Right renal pelvis (tissue), 4 donors: ENCODE results near the gene APLNR. TPM values are rescaled to one million over a fixed set of nuclear protein-coding genes. Genes with fewer than 3 reads are reported as not detected.

Source experiments
- DNase-seq, 4 donors: peaks; one replicate each; pipeline ENCODE4 v3.0.0-alpha.2; 2013; ENCODE audit warnings: low read depth in 4 of 4, low spot score in 3 of 4, missing footprints in 1 of 4
- polyA plus RNA-seq, 4 donors: library from polyadenylated mRNA; unstranded; fragments of 120-200 nt; gene quantifications; one replicate each; pipeline ENCODE4 v1.2.1, GENCODE V29; 2013; ENCODE audit not compliant: insufficient read length in 4 of 4

Gene APLNR
- polyA plus RNA-seq, 4 donors = 93.9 to 111 (median 102) TPM

DNA sequence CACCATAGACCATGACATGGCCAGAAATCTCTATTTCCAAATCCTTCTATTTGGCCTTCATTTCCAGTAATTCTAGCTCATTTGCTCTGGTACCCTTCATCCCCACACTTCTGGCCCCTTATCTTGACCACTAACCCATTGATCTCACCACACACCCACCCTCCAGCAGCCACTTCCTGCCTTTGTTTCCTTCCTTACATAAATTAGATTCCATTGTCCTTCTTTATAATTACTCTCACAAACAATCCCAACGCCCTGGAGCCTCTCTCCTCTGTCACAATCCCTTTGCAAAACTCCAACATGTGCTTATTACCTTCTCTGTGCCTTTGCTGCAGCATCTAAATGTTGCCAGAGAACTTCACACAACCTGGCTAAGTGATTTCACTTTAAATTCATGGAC, 14.8 kb downstream of the APLNR start:
- no peak for DNase-seq

DNA sequence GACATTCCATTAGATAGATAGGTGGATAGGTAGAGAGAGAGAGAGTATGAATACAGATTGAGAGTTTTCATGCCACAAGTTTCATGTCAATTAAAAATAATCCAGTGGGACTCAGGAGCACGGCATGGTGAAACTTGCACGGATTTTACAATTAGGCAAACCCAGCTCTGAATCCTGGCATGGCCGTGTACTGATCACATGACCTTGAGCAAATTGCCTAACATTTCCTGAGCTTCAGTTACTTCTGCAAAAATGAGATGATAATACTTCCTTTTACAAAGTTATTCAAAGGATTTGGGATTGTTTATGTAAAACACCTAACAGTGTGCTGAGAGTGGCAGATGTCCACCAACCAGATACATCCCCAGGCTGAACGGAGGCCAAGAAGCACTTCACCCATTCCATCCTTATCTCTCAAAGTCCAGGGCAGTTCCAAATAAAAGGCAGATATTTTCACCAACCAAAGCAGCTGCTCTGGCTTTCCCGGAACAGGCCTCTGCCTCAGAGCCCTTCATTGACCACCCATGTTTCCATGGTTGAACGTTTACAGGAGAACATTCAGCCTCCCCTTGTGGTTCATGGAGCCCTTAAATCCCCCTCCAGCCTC, 17.9 kb downstream of the APLNR start:
- no peak for DNase-seq

DNA sequence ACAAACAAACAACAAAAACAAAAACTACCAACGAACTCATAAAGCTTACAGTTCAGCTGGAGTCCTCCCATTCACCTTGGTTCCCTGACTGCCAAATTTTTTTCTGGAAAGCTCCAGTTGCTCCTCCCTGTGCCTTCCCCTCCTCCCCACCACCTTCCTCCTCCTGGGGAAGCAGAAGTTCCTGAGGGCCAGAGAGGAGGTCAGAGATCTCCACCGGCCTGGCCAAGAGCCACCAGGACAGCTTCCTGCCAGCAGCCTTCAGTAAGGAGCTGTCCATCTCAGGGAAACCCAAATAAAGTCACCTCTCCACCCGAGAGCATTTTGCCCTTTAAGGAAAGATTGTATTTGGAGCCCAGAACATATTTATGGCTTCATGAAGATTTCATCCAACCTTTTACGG, 20.0 kb downstream of the APLNR start:
- no peak for DNase-seq

DNA sequence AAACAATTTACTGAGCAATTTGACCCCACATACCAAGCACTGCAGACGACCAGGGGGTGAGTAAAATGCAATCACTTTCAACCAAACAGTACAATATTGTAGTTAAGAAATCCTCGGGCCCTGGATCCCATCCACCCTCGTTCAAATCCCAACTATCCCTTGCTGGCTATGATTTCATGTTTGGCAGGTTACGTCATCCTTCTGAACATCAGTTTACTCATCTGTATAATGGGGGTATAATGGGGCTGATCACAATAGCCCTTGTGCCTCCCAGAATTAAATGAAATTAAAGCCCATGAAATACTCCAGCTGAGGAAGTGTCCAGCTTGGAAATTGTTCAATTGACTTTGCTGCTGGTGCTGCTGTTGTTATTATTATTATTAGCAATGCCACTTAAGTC, 20.6 kb downstream of the APLNR start:
- no peak for DNase-seq

DNA sequence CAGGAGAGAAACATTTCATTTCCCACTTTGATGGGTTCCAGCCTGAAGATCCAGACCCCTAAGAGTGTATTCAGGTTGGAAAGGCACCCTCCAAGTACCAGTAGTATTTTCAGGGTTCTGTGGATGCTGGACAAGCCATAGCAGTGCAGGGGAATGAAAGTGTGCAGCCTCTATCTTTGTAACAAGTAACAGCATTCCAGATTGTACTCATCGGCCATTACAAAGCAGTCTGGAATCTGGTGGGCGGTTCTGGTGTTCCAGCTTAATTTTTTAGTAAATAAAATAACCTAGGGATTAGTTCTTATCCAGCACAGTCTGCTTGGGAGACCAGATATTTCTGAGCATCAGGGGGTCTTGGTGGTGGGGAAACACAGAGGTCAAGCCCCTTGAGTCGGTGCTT, 22.6 kb downstream of the APLNR start:
- no peak for DNase-seq

DNA sequence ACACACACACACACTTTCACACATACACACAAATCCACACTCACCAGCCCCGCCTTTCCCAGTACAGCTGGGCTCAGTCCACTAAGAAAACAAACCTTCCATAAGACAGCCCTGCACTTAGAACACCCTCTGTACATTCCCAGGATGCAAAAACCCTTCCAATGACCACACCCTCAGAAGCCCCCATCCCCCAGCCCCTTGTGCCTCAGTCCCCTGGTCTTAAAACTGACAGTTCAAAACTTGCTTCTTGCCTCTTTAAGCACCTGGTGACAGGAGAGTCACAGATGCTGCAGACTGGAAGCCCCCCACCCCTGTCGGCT, 23.0 kb downstream of the APLNR start:
- no peak for DNase-seq

DNA sequence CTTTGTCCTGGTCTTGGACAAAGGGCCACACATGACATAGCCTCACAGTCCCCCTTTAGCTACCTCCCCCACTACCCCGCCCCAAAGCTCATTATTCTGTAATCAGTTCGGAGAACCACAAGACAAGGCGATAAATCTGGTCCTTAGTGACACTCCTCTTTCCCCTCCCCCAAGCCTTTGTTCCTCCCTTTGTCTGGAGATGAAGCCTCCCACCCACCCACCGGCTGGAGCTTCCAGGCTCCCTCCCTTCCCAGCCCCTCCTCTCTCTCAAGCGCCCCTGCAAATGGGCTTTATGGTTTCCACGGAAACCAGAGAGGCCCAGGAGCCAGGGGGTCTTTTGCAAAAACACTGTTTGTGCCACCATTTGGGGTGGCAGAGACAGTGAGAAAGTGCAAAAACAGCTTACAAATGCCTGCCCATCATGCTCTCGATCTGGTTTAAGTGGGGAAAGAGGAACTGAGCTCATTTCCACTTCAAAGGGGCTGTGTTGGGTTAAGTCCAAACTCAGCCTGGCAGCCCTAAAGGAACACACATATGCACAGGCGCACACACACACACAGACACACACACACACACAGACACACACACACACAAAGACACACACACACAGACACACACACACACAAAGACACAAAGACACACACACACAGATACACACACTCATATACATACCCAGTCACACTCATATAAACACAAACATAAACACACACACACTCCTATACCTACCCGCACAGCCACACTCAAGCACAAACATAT, 23.5 kb downstream of the APLNR start:
- DNase-seq = peak in 3 of 4 donors; percentile 58 to 63 (median 60)

DNA sequence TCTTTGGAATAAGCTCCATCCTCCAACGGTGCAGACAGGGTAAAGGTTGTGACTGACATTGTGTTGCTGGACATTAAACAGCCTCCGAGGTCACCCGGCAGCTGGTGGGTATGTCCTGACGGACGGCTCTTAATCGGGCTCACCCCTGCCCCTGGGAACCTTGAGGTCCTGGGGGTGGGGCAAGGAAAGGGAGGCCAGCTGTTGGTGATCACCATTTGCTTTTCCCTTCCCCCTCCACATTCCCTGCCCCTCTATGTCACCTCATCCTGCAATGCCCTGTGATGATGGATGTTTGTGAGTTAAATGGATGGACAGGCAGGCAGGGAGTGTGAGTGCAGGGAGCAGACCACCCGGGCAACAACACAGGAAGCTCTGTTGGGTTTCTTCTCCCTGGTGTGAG, 26.3 kb downstream of the APLNR start:
- no peak for DNase-seq

DNA sequence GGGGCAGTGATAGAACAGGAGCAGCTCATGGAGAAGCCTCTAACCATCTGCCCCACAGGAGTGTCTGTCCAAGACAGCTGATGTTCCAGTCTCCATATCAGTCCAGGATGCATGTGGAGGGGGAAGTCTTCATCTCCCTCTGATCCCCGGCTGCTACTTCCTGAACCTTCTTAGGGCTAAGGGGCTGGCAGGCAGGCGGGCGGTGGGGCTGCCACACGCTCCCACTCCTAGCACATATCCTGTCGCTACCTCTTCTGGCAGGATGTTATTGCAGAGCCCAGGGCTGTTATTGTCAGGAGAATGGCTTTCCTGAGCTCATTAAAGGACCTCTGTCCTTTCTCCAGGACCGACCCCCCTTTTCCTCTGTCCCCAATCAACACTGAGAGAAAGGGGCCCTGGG, 29.9 kb downstream of the APLNR start:
- DNase-seq = no peak

DNA sequence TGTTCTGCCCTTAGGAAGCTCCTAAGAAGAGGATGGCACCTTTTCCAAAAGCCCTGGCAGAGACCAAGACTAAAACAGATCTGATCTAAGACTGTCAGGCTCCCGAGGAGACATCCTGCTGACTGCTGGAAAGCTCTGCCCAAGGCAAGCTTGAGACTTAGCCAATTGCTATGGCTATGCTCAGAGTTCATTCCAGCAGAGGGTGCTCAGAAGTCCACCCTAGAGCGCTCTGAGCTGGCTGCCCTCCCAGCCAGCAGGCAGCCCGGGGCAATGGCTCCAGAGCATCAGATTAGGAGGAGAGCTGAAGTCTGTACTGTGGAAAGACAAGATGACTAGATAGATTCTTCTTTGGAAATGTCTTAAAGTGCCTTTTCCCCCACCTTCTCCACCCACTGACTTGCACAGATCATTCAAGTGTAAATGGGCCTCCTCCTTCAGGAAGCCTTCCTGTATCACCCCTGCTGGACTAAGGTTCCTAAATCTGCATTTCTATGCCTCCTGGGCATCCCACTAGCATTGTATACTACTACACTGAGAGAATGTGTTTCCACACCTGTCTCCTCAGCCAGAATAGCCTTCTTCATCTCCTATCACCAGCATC, 31.9 kb downstream of the APLNR start:
- DNase-seq = no peak

DNA sequence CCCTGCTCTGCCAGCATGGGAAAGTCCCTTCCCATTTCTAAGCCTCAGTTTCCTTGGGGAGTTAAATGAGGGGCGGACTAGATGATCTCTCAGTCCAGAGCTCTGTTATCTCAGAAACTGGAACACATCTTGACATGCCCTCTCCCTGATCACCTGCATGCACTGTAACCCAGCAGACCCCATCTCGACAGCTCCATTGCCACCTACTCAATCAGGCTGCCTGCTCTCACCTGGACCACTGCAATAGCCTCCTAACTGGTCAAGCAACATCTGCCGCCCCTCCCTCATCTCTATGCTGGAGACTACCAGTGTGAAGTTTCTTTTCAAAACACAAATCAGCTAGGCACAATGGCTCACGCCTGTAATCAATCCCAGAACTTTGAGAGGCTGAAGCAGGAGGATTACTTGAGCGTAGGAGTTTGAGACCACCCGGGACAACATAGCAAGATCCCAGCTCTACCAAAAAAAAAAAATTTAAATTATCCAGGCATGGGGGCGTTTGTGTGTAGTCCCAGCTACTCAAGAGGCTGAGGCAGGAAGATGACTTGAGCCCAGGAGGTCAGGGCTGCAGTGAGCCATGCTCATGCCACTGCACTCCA, 33.1 kb downstream of the APLNR start:
- no peak for DNase-seq

DNA sequence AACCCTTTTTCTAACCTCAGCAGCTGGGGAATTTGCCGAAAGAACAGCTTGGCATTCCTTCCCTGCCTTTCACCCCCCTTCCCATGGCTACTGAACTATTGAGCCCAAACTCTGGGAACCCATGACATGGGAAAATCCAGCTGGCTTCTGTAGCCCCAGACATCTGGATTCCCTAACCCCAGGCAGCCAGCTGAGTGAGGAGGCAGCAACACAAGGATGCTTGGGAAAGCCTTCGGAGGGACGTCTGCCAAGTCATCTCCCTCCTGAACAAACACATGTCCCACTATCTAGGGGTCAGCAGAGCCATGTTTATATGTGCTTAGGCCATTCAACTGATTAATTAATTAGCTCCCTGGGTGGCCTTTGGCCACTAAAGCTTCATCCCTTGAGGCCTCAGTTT, 33.7 kb downstream of the APLNR start:
- peak in 1 of 4 donors; percentile 51 for DNase-seq

DNA sequence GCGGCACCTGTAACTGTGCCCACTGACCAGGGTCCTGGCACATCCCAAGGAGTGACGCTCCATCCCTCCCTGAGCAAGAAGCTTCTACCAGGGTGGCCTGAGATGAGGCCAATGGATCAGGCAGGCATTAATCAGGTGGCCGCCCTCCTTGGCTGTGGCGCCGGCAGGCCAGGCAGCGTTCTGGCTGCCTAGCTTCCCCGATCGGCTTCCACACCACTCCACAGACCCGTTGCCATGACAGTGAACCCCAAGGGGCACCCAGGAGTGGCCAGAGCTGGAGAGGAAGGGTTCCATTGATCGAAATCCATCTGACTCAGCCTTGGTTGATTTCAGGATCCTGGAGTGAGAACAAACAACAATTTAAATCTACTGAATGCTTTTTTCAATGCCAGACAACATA, 34.8 kb downstream of the APLNR start:
- no peak for DNase-seq

DNA sequence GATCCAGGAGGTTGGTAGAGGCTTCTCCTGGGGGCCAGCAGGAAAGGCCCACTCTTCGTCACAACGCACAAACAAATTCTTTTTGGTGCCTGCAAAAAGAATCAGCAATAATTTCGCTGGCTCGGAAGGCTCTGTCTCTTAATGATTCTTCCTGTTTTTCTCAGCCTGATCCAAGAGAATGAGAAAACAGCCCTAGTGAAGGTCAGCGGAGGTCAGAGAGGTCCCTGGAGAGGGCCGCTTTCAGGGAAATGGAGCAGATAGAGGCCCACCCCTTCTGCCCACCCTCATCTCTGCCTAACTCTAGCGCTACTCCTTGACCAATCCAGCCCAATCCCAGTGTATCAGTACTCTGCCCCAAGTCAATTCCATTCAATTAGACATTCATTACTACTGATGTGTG, 36.1 kb downstream of the APLNR start:
- no peak for DNase-seq

DNA sequence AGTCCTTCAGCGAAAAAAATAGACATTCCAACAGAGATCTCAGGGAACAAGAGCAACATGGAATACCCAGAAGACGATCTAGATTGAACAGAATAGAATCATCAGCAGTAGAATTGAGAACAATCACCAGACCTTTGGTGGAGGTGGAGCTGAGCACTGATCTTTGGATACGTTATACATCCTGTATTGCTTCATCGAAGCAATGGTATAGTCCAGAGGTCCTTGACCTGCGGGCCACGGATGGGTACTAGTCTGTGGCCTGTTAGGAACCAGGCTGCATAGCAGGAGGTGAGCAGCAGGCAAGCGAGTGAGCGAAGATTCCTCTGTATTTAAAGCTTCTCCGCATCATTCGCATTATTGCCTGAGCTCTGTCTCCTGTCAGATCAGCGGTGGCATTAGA, 37.7 kb downstream of the APLNR start:
- no peak for DNase-seq

DNA sequence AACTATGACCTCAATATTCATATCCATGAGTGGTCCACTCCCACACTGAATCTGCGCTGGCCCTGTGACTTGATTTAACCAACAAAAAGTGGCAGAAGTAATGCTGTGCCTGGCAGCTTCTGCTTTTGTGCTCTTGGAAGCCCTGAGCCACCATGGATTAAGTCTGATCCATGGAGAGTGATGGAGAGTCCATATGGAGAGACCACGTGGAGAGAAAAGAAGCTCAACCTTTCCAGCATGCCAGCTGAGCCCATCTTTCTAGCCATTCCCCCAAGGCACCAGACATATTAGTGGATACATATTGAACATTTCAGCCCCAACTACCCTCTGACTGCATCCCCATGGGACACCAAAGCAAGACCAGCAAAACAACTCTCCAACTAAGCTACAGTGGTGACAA, 39.3 kb downstream of the APLNR start:
- DNase-seq = no peak

DNA sequence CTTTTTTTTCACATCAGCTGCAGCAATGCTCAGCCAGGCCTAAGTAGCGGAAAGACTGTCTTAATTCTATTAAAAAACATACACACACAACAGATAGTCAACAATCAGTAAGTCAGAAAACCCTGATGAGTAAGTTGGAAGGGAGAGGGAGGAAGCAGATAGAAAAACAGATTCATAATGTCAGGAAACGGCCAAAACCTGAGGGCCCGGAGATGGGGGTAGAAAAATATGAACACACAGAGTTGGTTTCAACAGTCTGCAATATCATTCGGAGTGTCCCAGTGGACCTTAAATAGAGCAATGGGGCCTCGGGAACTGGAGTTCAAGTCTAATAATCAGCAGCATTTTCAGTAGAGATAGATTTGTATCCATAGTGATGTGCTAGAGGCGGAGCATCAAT, 40.5 kb downstream of the APLNR start:
- no peak for DNase-seq

DNA sequence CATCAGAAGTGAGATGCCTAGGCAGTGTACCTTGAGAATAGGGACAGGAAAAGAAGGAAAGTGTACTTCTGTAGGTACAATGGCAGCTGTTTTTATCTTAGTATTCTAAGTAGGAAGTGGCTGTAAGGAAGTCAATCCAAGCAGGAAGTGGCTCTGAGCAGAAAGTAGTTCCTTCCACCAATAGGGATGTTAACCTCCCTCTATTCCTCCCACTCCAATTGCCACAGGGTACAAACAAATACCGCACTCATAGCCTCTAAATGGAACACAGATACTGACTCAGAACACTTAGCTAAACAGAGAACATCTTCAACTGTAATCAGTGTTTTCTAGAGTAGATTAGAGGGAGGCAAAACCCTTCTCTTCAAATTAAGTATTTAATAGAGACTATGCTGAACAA, 44.7 kb downstream of the APLNR start:
- DNase-seq = no peak

DNA sequence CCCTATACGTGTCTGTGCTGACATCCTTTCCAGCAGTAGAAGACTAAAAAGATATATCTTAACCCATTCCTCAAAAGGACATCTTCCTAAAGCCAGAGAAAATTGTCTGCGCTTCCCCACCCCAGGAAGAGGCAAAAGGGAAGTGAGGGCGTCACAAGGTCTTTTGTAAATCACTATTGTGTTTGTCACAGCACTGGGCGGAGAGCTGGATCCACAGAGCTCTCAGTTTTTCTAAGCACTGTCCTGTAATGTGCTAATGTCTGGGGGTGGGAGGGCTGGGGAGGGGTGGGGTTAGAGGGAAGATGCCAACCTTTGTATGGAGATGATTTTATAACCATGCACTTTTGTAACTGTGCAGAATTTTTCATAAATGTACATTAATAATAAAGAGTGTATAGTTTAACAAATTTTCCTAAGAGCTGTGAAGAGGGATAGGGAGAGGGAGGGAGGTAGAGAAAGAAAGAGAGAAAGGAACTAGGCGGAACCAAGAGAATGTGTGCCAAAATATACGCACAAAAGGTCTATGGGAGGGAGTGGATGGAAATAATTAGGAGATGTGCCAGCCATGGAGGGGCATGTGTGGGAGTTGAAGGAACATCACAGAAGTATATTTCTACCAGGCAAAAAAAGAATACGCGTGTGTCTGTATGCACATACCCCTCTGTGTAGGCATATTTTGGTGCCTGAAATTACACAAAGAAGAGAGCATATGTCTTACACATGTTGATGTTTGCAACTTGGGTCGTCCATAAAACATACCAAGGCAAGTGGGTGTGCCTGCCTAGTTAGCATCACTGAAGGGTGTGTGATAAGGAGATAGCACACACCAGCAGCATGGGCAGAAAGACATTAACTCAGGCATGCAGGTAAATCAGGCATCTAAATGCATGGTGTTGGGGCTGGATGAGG, 45.5 kb downstream of the APLNR start:
- no peak for DNase-seq

DNA sequence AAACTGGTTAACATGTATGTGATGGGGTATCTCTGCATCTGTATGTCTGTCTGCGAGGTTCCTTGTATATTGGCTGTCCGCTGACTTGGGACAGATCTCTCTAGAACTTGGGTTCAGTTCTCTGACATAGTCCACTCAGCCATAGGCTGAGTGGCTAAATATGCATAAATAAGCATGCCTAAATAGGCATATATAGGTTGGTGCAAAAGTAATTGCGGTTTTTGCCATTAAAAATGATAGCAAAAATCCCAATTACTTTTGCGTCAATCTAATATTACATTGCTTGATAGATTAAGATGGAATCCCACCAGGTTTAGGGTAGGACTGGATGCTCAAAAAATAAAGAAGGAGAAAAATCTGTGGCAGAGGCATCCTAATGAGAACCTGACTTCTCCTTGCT, 46.5 kb downstream of the APLNR start:
- no peak for DNase-seq
